Measurements from ENCODE around the gene ZNF655. TPM values are rescaled to one million over a fixed set of nuclear protein-coding genes. Genes with fewer than 3 reads are reported as not detected.

The ZNF655 gene
- total and polyA plus RNA-seq, 2 donors (not counting 3 experiments of a cell fraction or from before 2014, with no cell fraction given): 16.9 to 20.4 TPM

DNA sequence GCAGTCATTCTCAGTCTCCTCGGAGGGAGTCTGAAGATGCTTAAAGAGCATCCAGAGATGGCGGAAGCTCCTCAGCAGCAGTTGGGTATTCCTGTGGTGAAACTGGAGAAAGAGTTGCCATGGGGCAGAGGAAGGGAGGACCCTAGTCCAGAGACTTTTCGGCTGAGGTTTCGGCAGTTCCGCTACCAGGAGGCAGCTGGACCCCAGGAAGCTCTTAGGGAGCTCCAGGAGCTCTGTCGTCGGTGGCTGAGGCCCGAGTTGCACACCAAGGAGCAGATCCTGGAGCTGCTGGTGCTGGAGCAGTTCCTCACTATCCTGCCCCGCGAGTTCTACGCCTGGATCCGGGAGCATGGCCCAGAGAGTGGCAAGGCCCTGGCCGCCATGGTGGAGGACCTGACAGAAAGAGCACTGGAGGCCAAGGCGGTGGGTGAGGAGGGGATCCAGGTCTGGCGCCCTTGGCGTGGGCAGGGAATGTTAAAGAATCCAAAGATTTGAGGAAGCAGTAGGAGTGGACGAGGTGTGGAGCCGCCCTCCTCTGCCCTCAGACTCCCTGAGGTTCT lies 61.2 kb downstream of the ZNF655 start:
- H3K36me3 ChIP-seq (ENCODE audit: control insufficient read depth in 2 of 2, extremely low read depth in 1 of 2, insufficient read depth in 2 of 2, low read length in 2 of 2): peaks cover 7 to 41% of the 10 kb centered on the region in 2 experiments

More for the DNA sequence above, 61.2 kb downstream of the ZNF655 start:
- Histone ChIP-seq H3K4me2 (ENCODE audit: insufficient read depth, low read length) (no peak overlapping the region), H3K4me1 (ENCODE audit: control insufficient read depth, extremely low read depth, insufficient read depth, low read length) (peaks cover 9% of the 10 kb centered on the region), H4K20me1 (replicated peaks; ENCODE audit: control insufficient read depth, extremely low read depth, insufficient read depth, low read length) (no peaks in the 10 kb centered on the region), H3K9me1 (replicated peaks; ENCODE audit: control insufficient read depth, extremely low read depth, insufficient read depth, low read length) (no peaks in the 10 kb centered on the region), H3K79me2 (ENCODE audit: control insufficient read depth, insufficient read depth, low read length) (peaks cover 10% of the 10 kb centered on the region), H3K9ac (replicated peaks; ENCODE audit: extremely low read depth, insufficient read depth, low read length) (no peak overlapping the region), H2AFZ (ENCODE audit: low read depth, low read length) (no peak overlapping the region), H3K27me3 (ENCODE audit: control insufficient read depth in 2 of 2, insufficient read depth in 2 of 2, low read length in 2 of 2) (no peaks in the 10 kb centered on the region), H3K4me3 (replicated peaks in 1 of 3; ENCODE audit: insufficient read depth in 1 of 3, low read depth in 1 of 3, low read length in 3 of 3) (no peak overlapping the region), H3K27ac (ENCODE audit: insufficient read depth, low read depth, low read length) (no peak overlapping the region), H3K9me3 (replicated peaks; ENCODE audit: control insufficient read depth, insufficient read depth, low read length) (no peaks in the 10 kb centered on the region)
- POLR2A ChIA-PET: no interaction called here
- DNase-seq (ENCODE audit: low read depth, low spot score) (no peak), FAIRE-seq (no peak)
- no TSS peak for BruUV-seq (replicated peaks)
- CTCF ChIA-PET: no interaction called here
- intact Hi-C loops (cut with micrococcal nuclease): no loop called here
- TF ChIP-seq, protein P1, sequence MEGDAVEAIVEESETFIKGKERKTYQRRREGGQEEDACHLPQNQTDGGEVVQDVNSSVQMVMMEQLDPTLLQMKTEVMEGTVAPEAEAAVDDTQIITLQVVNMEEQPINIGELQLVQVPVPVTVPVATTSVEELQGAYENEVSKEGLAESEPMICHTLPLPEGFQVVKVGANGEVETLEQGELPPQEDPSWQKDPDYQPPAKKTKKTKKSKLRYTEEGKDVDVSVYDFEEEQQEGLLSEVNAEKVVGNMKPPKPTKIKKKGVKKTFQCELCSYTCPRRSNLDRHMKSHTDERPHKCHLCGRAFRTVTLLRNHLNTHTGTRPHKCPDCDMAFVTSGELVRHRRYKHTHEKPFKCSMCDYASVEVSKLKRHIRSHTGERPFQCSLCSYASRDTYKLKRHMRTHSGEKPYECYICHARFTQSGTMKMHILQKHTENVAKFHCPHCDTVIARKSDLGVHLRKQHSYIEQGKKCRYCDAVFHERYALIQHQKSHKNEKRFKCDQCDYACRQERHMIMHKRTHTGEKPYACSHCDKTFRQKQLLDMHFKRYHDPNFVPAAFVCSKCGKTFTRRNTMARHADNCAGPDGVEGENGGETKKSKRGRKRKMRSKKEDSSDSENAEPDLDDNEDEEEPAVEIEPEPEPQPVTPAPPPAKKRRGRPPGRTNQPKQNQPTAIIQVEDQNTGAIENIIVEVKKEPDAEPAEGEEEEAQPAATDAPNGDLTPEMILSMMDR (IDR thresholded peaks at IDR 0.05; ENCODE audit: extremely low read depth in 1 of 2, insufficient read depth in 1 of 2, low read depth in 1 of 2, low read length in 2 of 2): no peak
- TF ChIP-seq JUN (IDR thresholded peaks at IDR 0.05; ENCODE audit: borderline replicate concordance, insufficient read depth, insufficient read length, low read depth): no peak
- no peak for TF ChIP-seq FOS (IDR thresholded peaks at IDR 0.05; ENCODE audit: borderline replicate concordance, insufficient read depth, low read length)
- no peak for TF ChIP-seq POLR2AphosphoS5 (IDR thresholded peaks at IDR 0.05; ENCODE audit: insufficient read depth, low read depth, low read length)
- TF ChIP-seq, protein P2, sequence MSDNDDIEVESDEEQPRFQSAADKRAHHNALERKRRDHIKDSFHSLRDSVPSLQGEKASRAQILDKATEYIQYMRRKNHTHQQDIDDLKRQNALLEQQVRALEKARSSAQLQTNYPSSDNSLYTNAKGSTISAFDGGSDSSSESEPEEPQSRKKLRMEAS (IDR thresholded peaks at IDR 0.05; ENCODE audit: insufficient read depth, insufficient read length): no peak
- no peak for TF ChIP-seq EZH2 (IDR thresholded peaks at IDR 0.05; ENCODE audit: borderline replicate concordance, low read depth, low read length, severe bottlenecking)
- dilution Hi-C loops (cut with MboI; ENCODE audit: extremely low pct_ligation_motif_present, low sequenced_read_pairs): no loop called here

Data from endothelial cell of umbilical vein (primary cell).